ENCODE measurements around the gene THPO. TPM values are rescaled to one million over a fixed set of nuclear protein-coding genes. Genes with fewer than 3 reads are reported as not detected.

THPO gene
- total and polyA plus RNA-seq, 10 of the 15 experiments (the other 5 are each of a cell fraction or from before 2014, with no cell fraction given), result not detected

- no peaks in the 10 kb centered on the region for H3K79me2 ChIP-seq (ENCODE audit: control insufficient read depth, insufficient read depth, low read length)
- no peaks in the 10 kb centered on the region for H3K9me3 ChIP-seq (replicated peaks; ENCODE audit: control insufficient read depth, insufficient read depth, low read length)
- no TSS peak for BruUV-seq (replicated peaks)
- H3K4me2 ChIP-seq (ENCODE audit: control insufficient read depth, insufficient read depth), result no peak overlapping the region
- no peaks in the 10 kb centered on the region for H3K36me3 ChIP-seq (ENCODE audit: control insufficient read depth in 2 of 2, insufficient read depth in 2 of 2, low read length in 1 of 2)
- H3K4me3 ChIP-seq, result no peak overlapping the region
- peaks cover 0 to 1% of the 10 kb centered on the region in 2 experiments; a peak in 2 of 4 replicates for H3K27me3 ChIP-seq (replicated peaks in 1 of 2; ENCODE audit: control insufficient read depth in 2 of 2, insufficient read depth in 2 of 2, low read length in 1 of 2)
- ChIA-PET RAD21 (ENCODE audit: unreplicated experiment) (no interaction called here), CTCF (no interaction called here), SMC1A (ENCODE audit: uncharacterized antibody, unreplicated experiment) (no interaction called here), POLR2A (no interaction called here)
- TF ChIP-seq NFIC (IDR thresholded peaks at IDR 0.05; ENCODE audit: low read depth, low read length), result no peak
- TF ChIP-seq SUZ12 (IDR thresholded peaks at IDR 0.05; ENCODE audit: unreplicated experiment), result no peak
- TF ChIP-seq RAD21 (IDR thresholded peaks at IDR 0.05; ENCODE audit: insufficient read depth, low read depth, low read length), result no peak
- TF ChIP-seq POLR2A (IDR thresholded peaks at IDR 0.05; ENCODE audit: low read depth, low read length), result no peak
- no peak for TF ChIP-seq EZH2 (IDR thresholded peaks at IDR 0.05; ENCODE audit: borderline replicate concordance, control insufficient read depth, low read depth, low read length)
- no peak for TF ChIP-seq BHLHE40 (IDR thresholded peaks at IDR 0.05; ENCODE audit: borderline replicate concordance in 1 of 2, low read depth in 2 of 2, low read length in 1 of 2)
- no peak for TF ChIP-seq IKZF2 (IDR thresholded peaks at IDR 0.05)
- TF ChIP-seq NKRF (conservative IDR thresholded peaks at IDR 0.05), result no peak
- H3K27ac ChIP-seq (ENCODE audit: control insufficient read depth, insufficient read depth), result no peak overlapping the region
- in situ Hi-C loops (cut with MboI) (no loop called here), intact Hi-C loops (cut with micrococcal nuclease; ENCODE audit: unreplicated experiment) (no loop called here)
- H2AFZ ChIP-seq (ENCODE audit: control insufficient read depth, low read depth, low read length), result no peak overlapping the region
- DNase-seq (ENCODE audit: low read depth, low spot score) (no peak), ATAC-seq (no peak), FAIRE-seq (no peak)
- WGBS (ENCODE audit: insufficient coverage, insufficient replicate concordance, low lambda C conversion rate, missing lambda C conversion rate), result 50% methylated on average over 8 of the region's 8 CpGs
- no peaks in the 10 kb centered on the region for H4K20me1 ChIP-seq (ENCODE audit: control insufficient read depth, insufficient read depth)
- no peak overlapping the region for H3K9ac ChIP-seq (ENCODE audit: control insufficient read depth, insufficient read depth, low read length)
- H3K4me1 ChIP-seq (ENCODE audit: control insufficient read depth, insufficient read depth, low read length), result no peaks in the 10 kb centered on the region
These were observed 31.4 kb upstream of the THPO start for GRCh38 chr3:184409331-184409926.
